HCT116 (cell line): ENCODE measurements around the gene LDLRAD4. TPM values are rescaled to one million over a fixed set of nuclear protein-coding genes. Genes with fewer than 3 reads are reported as not detected.

Experiments
- ATAC-seq: fragments of 200-7000 bp; cut with Tn5 transposase; 2 replicates; pipeline ENCODE4 v1.9.1; 2020; ENCODE audit warnings: mild to moderate bottlenecking, moderate library complexity
- BruUV-seq: library from RNA; stranded (reverse); fragments of 400-500 nt; replicated peaks from 2 replicates; lab custom pipeline; 2021; lab: Mats Ljungman, UMichigan
- CTCF ChIA-PET: fragments of 300-600 bp; sonication (Branson Sonifier 250); formaldehyde crosslinking; loops from one replicate; lab custom pipeline; 2021; ENCODE audit warnings: antibody characterized with exemption; lab: Charles Lee
- POLR2A ChIA-PET: fragments of 300-600, 350-600 bp; sonication (Branson Sonifier 250); formaldehyde crosslinking; loops from one replicate; lab custom pipeline; 2021; ENCODE audit warnings: antibody characterized with exemption; lab: Charles Lee
- RAD21 ChIA-PET, 2 experiments: fragments of 300-600 bp; sonication (Branson Sonifier 250); formaldehyde crosslinking; loops; one replicate each; lab custom pipeline; 2023; ENCODE audit warnings: low total read pairs in 2 of 2; ENCODE audit not compliant: uncharacterized antibody in 2 of 2, unreplicated experiment in 2 of 2, low non-redundant PET in 1 of 2; lab: Charles Lee
- DNase-seq: peaks from one replicate; pipeline ENCODE4 v3.0.0-alpha.2; 2010; ENCODE audit warnings: low read depth, low spot score
- H2AFZ ChIP-seq: fragments of 200-600 bp; shearing (Covaris generic), sonication (generic); 2 replicates; pipeline ENCODE4 v1.6.1; 2017; ENCODE audit warnings: low read depth, mixed run types, mixed read lengths, antibody characterized with exemption, low read length; ENCODE audit not compliant: poor library complexity, severe bottlenecking
- H3K27ac ChIP-seq: 2 replicates; pipeline ENCODE4 v1.5.1; 2012; ENCODE audit warnings: low read depth, low read length
- H3K27me3 ChIP-seq: fragments of 200-600 bp; sonication (generic); 2 replicates; pipeline ENCODE4 v1.6.1; 2016; ENCODE audit warnings: mixed run types, low read length, mixed read lengths; ENCODE audit not compliant: insufficient read depth
- H3K36me3 ChIP-seq, 2 experiments: fragments of 200-500 bp in 1 of 2; fragments of 200-600 bp in 1 of 2; sonication (Bioruptor generic) in 1 of 2; sonication (generic) in 1 of 2; 2 replicates each; pipeline versions ENCODE4 v1.5.1 to v1.6.1; 2014 to 2016; ENCODE audit warnings: low read length in 2 of 2, inconsistent platforms in 1 of 2, mixed read lengths in 1 of 2, mixed run types in 1 of 2; ENCODE audit not compliant: insufficient read depth in 2 of 2, control insufficient read depth in 1 of 2
- H3K4me1 ChIP-seq, 2 experiments: fragments of 200-600 bp in 1 of 2; sonication (generic) in 1 of 2; 2 replicates each; pipeline versions ENCODE4 v1.5.1 to v1.6.1; 2012 to 2017; ENCODE audit warnings: low read length in 2 of 2, inconsistent platforms in 1 of 2, mild to moderate bottlenecking in 1 of 2, mixed read lengths in 1 of 2, mixed run types in 1 of 2, moderate library complexity in 1 of 2; ENCODE audit not compliant: insufficient read depth in 2 of 2, control insufficient read depth in 1 of 2
- H3K4me2 ChIP-seq: fragments of 200-600 bp; sonication (generic); 2 replicates; pipeline ENCODE4 v1.6.1; 2017; ENCODE audit warnings: mixed run types, low read length, mixed read lengths
- H3K4me3 ChIP-seq, 2 experiments: fragments of 200-600 bp in 1 of 2; sonication (generic) in 1 of 2; replicated peaks in 1 of 2; 2 replicates each; pipeline ENCODE4 v1.5.1; 2011 to 2016; ENCODE audit warnings: low read length in 2 of 2, control low read depth in 1 of 2, low read depth in 1 of 2, mild to moderate bottlenecking in 1 of 2, mixed read lengths in 1 of 2, mixed run types in 1 of 2
- H3K79me2 ChIP-seq: fragments of 200-600 bp; sonication (generic); 2 replicates; pipeline ENCODE4 v1.6.1; 2017; ENCODE audit warnings: mild to moderate bottlenecking, mixed run types, low read length, moderate library complexity, mixed read lengths; ENCODE audit not compliant: insufficient read depth
- H3K9ac ChIP-seq: fragments of 200-600 bp; sonication (generic); 2 replicates; pipeline ENCODE4 v1.6.1; 2016; ENCODE audit warnings: low read length, mixed read lengths
- H3K9me2 ChIP-seq: fragments of 200-600 bp; sonication (generic), shearing (Covaris generic); 2 replicates; pipeline ENCODE4 v1.6.1; 2017; ENCODE audit warnings: mixed run types, mild to moderate bottlenecking, moderate library complexity; ENCODE audit not compliant: insufficient read depth
- H3K9me3 ChIP-seq, 2 experiments: fragments of 200-500 bp in 1 of 2; fragments of 200-600 bp in 1 of 2; sonication (Bioruptor generic) in 1 of 2; sonication (generic) in 1 of 2; 2 replicates each; pipeline ENCODE4 v1.6.1; 2014 to 2017; ENCODE audit warnings: low read length in 2 of 2, mixed read lengths in 2 of 2, inconsistent platforms in 1 of 2, low read depth in 1 of 2, mild to moderate bottlenecking in 1 of 2, mixed run types in 1 of 2, moderate library complexity in 1 of 2; ENCODE audit not compliant: control insufficient read depth in 1 of 2, insufficient read depth in 1 of 2
- H4K20me1 ChIP-seq: fragments of 200-600 bp; sonication (generic), shearing (Covaris generic); 2 replicates; pipeline ENCODE4 v1.6.1; 2017; ENCODE audit warnings: mixed run types, mild to moderate bottlenecking, moderate library complexity; ENCODE audit not compliant: insufficient read depth
- ATF3 ChIP-seq: IDR thresholded peaks from 2 replicates; pipeline ENCODE4 v1.6.1; 2012
- CBX3 ChIP-seq: IDR thresholded peaks from 2 replicates; pipeline ENCODE4 v1.6.1; 2012; ENCODE audit warnings: low read depth
- CEBPB ChIP-seq: IDR thresholded peaks from 2 replicates; pipeline ENCODE4 v1.6.1; 2012; ENCODE audit warnings: low read depth
- CTCF ChIP-seq, 3 experiments: fragments of 200-600 bp in 1 of 3; sonication (generic) in 1 of 3; IDR thresholded peaks in 2 of 3; conservative IDR thresholded peaks in 1 of 3; 2 replicates each; pipeline ENCODE4 v1.5.1; 2012 to 2017; ENCODE audit warnings: low read depth in 2 of 3, low read length in 2 of 3, antibody characterized with exemption in 1 of 3, borderline replicate concordance in 1 of 3, control low read depth in 1 of 3, mild to moderate bottlenecking in 1 of 3, mixed read lengths in 1 of 3, mixed run types in 1 of 3, moderate library complexity in 1 of 3; ENCODE audit not compliant: insufficient read depth in 1 of 3
- EGR1 ChIP-seq: IDR thresholded peaks from 2 replicates; pipeline ENCODE4 v1.6.1; 2012; ENCODE audit warnings: low read depth
- ELF1 ChIP-seq: IDR thresholded peaks from 2 replicates; pipeline ENCODE4 v1.6.1; 2012; ENCODE audit warnings: low read depth, borderline replicate concordance
- EZH2 ChIP-seq: fragments of 200-600 bp; sonication (generic); IDR thresholded peaks from 2 replicates; pipeline ENCODE4 v1.6.1; 2017; ENCODE audit warnings: antibody characterized with exemption, mixed run types
- EZH2phosphoT487 ChIP-seq: fragments of 200-600 bp; IDR thresholded peaks from 2 replicates; pipeline ENCODE4 v1.6.1; 2018; ENCODE audit warnings: antibody characterized with exemption, borderline replicate concordance
- JUND ChIP-seq: IDR thresholded peaks from 2 replicates; pipeline ENCODE4 v1.6.1; 2012
- RAD21 ChIP-seq: IDR thresholded peaks from 2 replicates; pipeline ENCODE4 v1.6.1; 2012; ENCODE audit warnings: low read depth, mild to moderate bottlenecking
- REST ChIP-seq: IDR thresholded peaks from 2 replicates; pipeline ENCODE4 v1.6.1; 2012; ENCODE audit warnings: low read depth
- ZNF274 ChIP-seq: fragments of 200-500 bp; sonication (Bioruptor generic); IDR thresholded peaks from 2 replicates; pipeline ENCODE4 v1.6.1; 2014; ENCODE audit warnings: mild to moderate bottlenecking, low read depth, low read length, inconsistent platforms
- intact Hi-C: fragments of 100-400 bp; cut with micrococcal nuclease; formaldehyde crosslinking; loops from 2 replicates; pipeline ENCODE4 v1.10.0; 2022
- total RNA-seq: library from RNA; stranded (reverse); gene quantifications from one replicate; pipeline ENCODE4 v1.2.1, GENCODE V29; 2021; ENCODE audit not compliant: unreplicated experiment

The LDLRAD4 gene
- total RNA-seq, 1 experiment from 2014 or later = 1.2 TPM

GRCh38 chr18:13291299-13291698, 72.7 kb downstream of the LDLRAD4 start:
- TF ChIP-seq RAD21 = no peak
- Histone ChIP-seq H3K79me2 (no peaks in the 10 kb centered on the region), H3K9me3 (no peaks in the 10 kb centered on the region), H3K4me3 (no peak overlapping the region), H3K9me2 (no peaks in the 10 kb centered on the region), H3K9ac (no peak overlapping the region), H3K4me2 (no peak overlapping the region), H4K20me1 (no peaks in the 10 kb centered on the region), H3K36me3 (no peaks in the 10 kb centered on the region), H3K27me3 (peaks cover 18% of the 10 kb centered on the region; the same call in 1 of the 2 replicates), H3K4me1 (no peaks in the 10 kb centered on the region), H2AFZ (no peak overlapping the region), H3K27ac (no peak overlapping the region)
- BruUV-seq = no TSS peak
- intact Hi-C loops = loop anchor here (10.0 kb wide), 1 partner anchor 64 kb away; no protein-coding TSS in a partner anchor
- ATAC-seq = no peak
- ChIA-PET CTCF (no interaction called here), POLR2A (no interaction called here), RAD21 (no interaction called here)
- DNase-seq = no peak

- no peak for DNase-seq
- RAD21 ChIA-PET = no interaction called here
- no peak overlapping the region for H2AFZ ChIP-seq
- H4K20me1 ChIP-seq = no peaks in the 10 kb centered on the region
- POLR2A ChIA-PET = no interaction called here
- BruUV-seq = no TSS peak
- no peak overlapping the region for H3K4me2 ChIP-seq
- intact Hi-C loops = loop anchor here (10.0 kb wide), 1 partner anchor 63 kb away; no protein-coding TSS in a partner anchor
- no peaks in the 10 kb centered on the region for H3K36me3 ChIP-seq
- H3K27ac ChIP-seq = no peak overlapping the region
- H3K4me3 ChIP-seq = no peak overlapping the region
- H3K4me1 ChIP-seq = no peaks in the 10 kb centered on the region
- CTCF ChIA-PET = no interaction called here
- H3K9ac ChIP-seq = no peak overlapping the region
- H3K79me2 ChIP-seq = no peaks in the 10 kb centered on the region
- ATAC-seq = no peak
- no peaks in the 10 kb centered on the region for H3K9me3 ChIP-seq
- H3K9me2 ChIP-seq = no peaks in the 10 kb centered on the region
- no peak for TF ChIP-seq ZNF274
- no peak for TF ChIP-seq REST
- TF ChIP-seq EZH2phosphoT487 = no peak
- TF ChIP-seq ELF1 = no peak
- TF ChIP-seq CTCF (IDR thresholded peaks at IDR 0.05 in 2 of 3, conservative IDR thresholded peaks at IDR 0.05 in 1 of 3; ENCODE audit: borderline replicate concordance in 1 of 3, insufficient read depth in 1 of 3, low read depth in 2 of 3, low read length in 2 of 3) = no peak
- no peak for TF ChIP-seq JUND
- no peak for TF ChIP-seq CEBPB
- no peak for TF ChIP-seq ATF3
- no peak for TF ChIP-seq EZH2
- no peak for TF ChIP-seq CBX3
- no peak for TF ChIP-seq EGR1
- peaks cover 18% of the 10 kb centered on the region; the same call in 1 of the 2 replicates for H3K27me3 ChIP-seq
These were observed 73.3 kb downstream of the LDLRAD4 start for GRCh38 chr18:13291745-13292447.
